Measurements from ENCODE around the gene PHC3. TPM values are rescaled to one million over a fixed set of nuclear protein-coding genes. Genes with fewer than 3 reads are reported as not detected.

PHC3 gene
- total and polyA plus RNA-seq, 2 experiments from 2014 or later = 36.6 to 39.8 TPM

GRCh38 chr3:170078620-170079281, 102.8 kb downstream of the PHC3 start:
- Histone ChIP-seq H2AFZ (no peak overlapping the region), H3K27ac (peak overlapping the region; percentile 89), H3K9me2 (replicated peaks; ENCODE audit: insufficient read depth) (no peaks in the 10 kb centered on the region), H3K4me3 (no peak overlapping the region), H3K9me3 (ENCODE audit: low read depth) (no peaks in the 10 kb centered on the region), H3K79me2 (peaks cover 9% of the 10 kb centered on the region), H3K4me1 (ENCODE audit: insufficient read depth) (peaks cover 26% of the 10 kb centered on the region), H3K36me3 (replicated peaks; ENCODE audit: insufficient read depth, low read depth) (peaks cover 7% of the 10 kb centered on the region), H4K20me1 (ENCODE audit: insufficient read depth, poor library complexity, severe bottlenecking) (no peaks in the 10 kb centered on the region), H3K27me3 (no peaks in the 10 kb centered on the region), H3K4me2 (peak overlapping the region; percentile 56)
- DNase-seq (ENCODE audit: low spot score) = no peak
- no peak for TF ChIP-seq EZH2 (IDR thresholded peaks at IDR 0.05; ENCODE audit: borderline replicate concordance)
- TF ChIP-seq CTCF (IDR thresholded peaks at IDR 0.05; ENCODE audit: poor library complexity) = peak; percentile 7
- 58% methylated on average over 13 of the region's 13 CpGs for WGBS (ENCODE audit: low lambda C conversion rate, missing lambda C conversion rate)

GRCh38 chr3:170077361-170077760, 104.2 kb downstream of the PHC3 start:
- Histone ChIP-seq H3K4me1 (ENCODE audit: insufficient read depth) (peaks cover 26% of the 10 kb centered on the region), H3K27me3 (no peaks in the 10 kb centered on the region), H3K79me2 (peaks cover 9% of the 10 kb centered on the region), H3K4me2 (peak overlapping the region; percentile 39), H3K9me2 (replicated peaks; ENCODE audit: insufficient read depth) (no peaks in the 10 kb centered on the region), H3K9me3 (ENCODE audit: low read depth) (no peaks in the 10 kb centered on the region), H3K36me3 (replicated peaks; ENCODE audit: insufficient read depth, low read depth) (peaks cover 5% of the 10 kb centered on the region), H4K20me1 (ENCODE audit: insufficient read depth, poor library complexity, severe bottlenecking) (no peaks in the 10 kb centered on the region), H3K4me3 (no peak overlapping the region), H3K27ac (peak overlapping the region; percentile 89), H2AFZ (no peak overlapping the region)
- TF ChIP-seq CTCF (IDR thresholded peaks at IDR 0.05; ENCODE audit: poor library complexity) (no peak), EZH2 (IDR thresholded peaks at IDR 0.05; ENCODE audit: borderline replicate concordance) (no peak), EZH2phosphoT487 (IDR thresholded peaks at IDR 0.05; ENCODE audit: low read depth, severe bottlenecking, unreplicated experiment) (no peak)
- 71% methylated on average over 10 of the region's 10 CpGs for WGBS (ENCODE audit: low lambda C conversion rate, missing lambda C conversion rate)
- DNase-seq (ENCODE audit: low spot score) = no peak

- TF ChIP-seq CTCF (IDR thresholded peaks at IDR 0.05; ENCODE audit: poor library complexity) (no peak), EZH2phosphoT487 (IDR thresholded peaks at IDR 0.05; ENCODE audit: low read depth, severe bottlenecking, unreplicated experiment) (no peak), EZH2 (IDR thresholded peaks at IDR 0.05; ENCODE audit: borderline replicate concordance) (no peak)
- no peaks in the 10 kb centered on the region for H3K9me3 ChIP-seq (ENCODE audit: low read depth)
- peaks cover 26% of the 10 kb centered on the region for H3K4me1 ChIP-seq (ENCODE audit: insufficient read depth)
- peak overlapping the region; percentile 39 for H3K4me2 ChIP-seq
- no peaks in the 10 kb centered on the region for H3K9me2 ChIP-seq (replicated peaks; ENCODE audit: insufficient read depth)
- no peak overlapping the region for H2AFZ ChIP-seq
- DNase-seq (ENCODE audit: low spot score) = peak; percentile 61
- H4K20me1 ChIP-seq (ENCODE audit: insufficient read depth, poor library complexity, severe bottlenecking) = no peaks in the 10 kb centered on the region
- H3K79me2 ChIP-seq = peaks cover 6% of the 10 kb centered on the region
- H3K36me3 ChIP-seq (replicated peaks; ENCODE audit: insufficient read depth, low read depth) = no peaks in the 10 kb centered on the region
- peak overlapping the region; percentile 89 for H3K27ac ChIP-seq
- no peaks in the 10 kb centered on the region for H3K27me3 ChIP-seq
- no peak overlapping the region for H3K4me3 ChIP-seq
- 70% methylated on average over 6 of the region's 6 CpGs for WGBS (ENCODE audit: low lambda C conversion rate, missing lambda C conversion rate)
These were observed 104.8 kb downstream of the PHC3 start for GRCh38 chr3:170076715-170077238.

Measured in hepatocyte (in vitro differentiated cells).